ENCODE measurements around the gene IL12RB2. TPM values are rescaled to one million over a fixed set of nuclear protein-coding genes. Genes with fewer than 3 reads are reported as not detected.
"Not testable (repeated sequence)": the region's sequence is repeated elsewhere in the genome, so short reads cannot be mapped to it uniquely, and the experiment has no call there.

IL12RB2 gene
- total and polyA plus RNA-seq, 2 donors (not counting 3 experiments of a cell fraction or from before 2014, with no cell fraction given), result 0.42 TPM; not detected in 1

- Histone ChIP-seq H3K36me3 (ENCODE audit: control insufficient read depth in 2 of 2, extremely low read depth in 1 of 2, insufficient read depth in 2 of 2, low read length in 2 of 2) (peaks cover 0 to 12% of the 10 kb centered on the region in 2 experiments), H4K20me1 (replicated peaks; ENCODE audit: control insufficient read depth, extremely low read depth, insufficient read depth, low read length) (no peaks in the 10 kb centered on the region), H3K27ac (ENCODE audit: insufficient read depth, low read depth, low read length) (no peak overlapping the region), H3K9me3 (replicated peaks; ENCODE audit: control insufficient read depth, insufficient read depth, low read length) (no peaks in the 10 kb centered on the region), H3K4me3 (replicated peaks in 1 of 3; ENCODE audit: insufficient read depth in 1 of 3, low read depth in 1 of 3, low read length in 3 of 3) (no peak overlapping the region), H2AFZ (ENCODE audit: low read depth, low read length) (no peak overlapping the region), H3K79me2 (ENCODE audit: control insufficient read depth, insufficient read depth, low read length) (peaks cover 6% of the 10 kb centered on the region), H3K4me1 (ENCODE audit: control insufficient read depth, extremely low read depth, insufficient read depth, low read length) (no peaks in the 10 kb centered on the region), H3K27me3 (ENCODE audit: control insufficient read depth in 2 of 2, insufficient read depth in 2 of 2, low read length in 2 of 2) (no peaks in the 10 kb centered on the region), H3K9me1 (replicated peaks; ENCODE audit: control insufficient read depth, extremely low read depth, insufficient read depth, low read length) (no peaks in the 10 kb centered on the region), H3K9ac (replicated peaks; ENCODE audit: extremely low read depth, insufficient read depth, low read length) (no peak overlapping the region), H3K4me2 (ENCODE audit: insufficient read depth, low read length) (no peak overlapping the region)
- ChIA-PET CTCF (interaction anchor here (0.6 to 1.6 kb wide), 3 partner anchors 20 to 195 kb away, joined by 3 to 5 read pairs (median 3); no protein-coding TSS in a partner anchor), POLR2A (interaction anchor here (0.9 to 1.0 kb wide), 2 partner anchors 20 to 34 kb away, joined by 3 to 4 read pairs; no protein-coding TSS in a partner anchor)
- dilution Hi-C loops (cut with MboI; ENCODE audit: extremely low pct_ligation_motif_present, low sequenced_read_pairs) (no loop called here), intact Hi-C loops (cut with micrococcal nuclease) (loop anchor here (5.0 kb wide), 1 partner anchor 176 kb away; no protein-coding TSS in a partner anchor)
- BruUV-seq (replicated peaks), result no TSS peak
- DNase-seq (ENCODE audit: low read depth, low spot score) (no peak), FAIRE-seq (no peak)
- TF ChIP-seq MAX (IDR thresholded peaks at IDR 0.05; ENCODE audit: insufficient read depth, insufficient read length) (no peak), EZH2 (IDR thresholded peaks at IDR 0.05; ENCODE audit: borderline replicate concordance, low read depth, low read length, severe bottlenecking) (no peak), CTCF (IDR thresholded peaks at IDR 0.05; ENCODE audit: extremely low read depth in 1 of 2, insufficient read depth in 1 of 2, low read depth in 1 of 2, low read length in 2 of 2) (no peak), POLR2A (IDR thresholded peaks at IDR 0.05; ENCODE audit: low read depth, low read length) (no peak), GATA2 (IDR thresholded peaks at IDR 0.05; ENCODE audit: insufficient read depth, insufficient read length, low read depth, low read length) (no peak), FOS (IDR thresholded peaks at IDR 0.05; ENCODE audit: borderline replicate concordance, insufficient read depth, low read length) (no peak), MYC (IDR thresholded peaks at IDR 0.05; ENCODE audit: low read depth, low read length) (no peak), POLR2AphosphoS5 (IDR thresholded peaks at IDR 0.05; ENCODE audit: insufficient read depth, low read depth, low read length) (no peak), JUN (IDR thresholded peaks at IDR 0.05; ENCODE audit: borderline replicate concordance, insufficient read depth, insufficient read length, low read depth) (no peak)
Observed at GRCh38 chr1:67408148-67408547, 100.5 kb downstream of the IL12RB2 start.

GRCh38 chr1:67413101-67413500, 105.4 kb downstream of the IL12RB2 start:
- dilution Hi-C loops (cut with MboI; ENCODE audit: extremely low pct_ligation_motif_present, low sequenced_read_pairs); BruUV-seq (replicated peaks); H3K27me3 ChIP-seq (ENCODE audit: control insufficient read depth in 2 of 2, insufficient read depth in 2 of 2, low read length in 2 of 2); H2AFZ ChIP-seq (ENCODE audit: low read depth, low read length); H3K9ac ChIP-seq (replicated peaks; ENCODE audit: extremely low read depth, insufficient read depth, low read length); H3K4me2 ChIP-seq (ENCODE audit: insufficient read depth, low read length); intact Hi-C loops (cut with micrococcal nuclease); H3K27ac ChIP-seq (ENCODE audit: insufficient read depth, low read depth, low read length); DNase-seq (ENCODE audit: low read depth, low spot score); H4K20me1 ChIP-seq (replicated peaks; ENCODE audit: control insufficient read depth, extremely low read depth, insufficient read depth, low read length); H3K4me1 ChIP-seq (ENCODE audit: control insufficient read depth, extremely low read depth, insufficient read depth, low read length); FAIRE-seq; CTCF ChIA-PET; H3K4me3 ChIP-seq (replicated peaks in 1 of 3; ENCODE audit: insufficient read depth in 1 of 3, low read depth in 1 of 3, low read length in 3 of 3); POLR2A ChIA-PET; H3K9me3 ChIP-seq (replicated peaks; ENCODE audit: control insufficient read depth, insufficient read depth, low read length); H3K9me1 ChIP-seq (replicated peaks; ENCODE audit: control insufficient read depth, extremely low read depth, insufficient read depth, low read length): not testable (repeated sequence)
- H3K79me2 ChIP-seq (ENCODE audit: control insufficient read depth, insufficient read depth, low read length), result peaks cover 46% of the 10 kb centered on the region
- H3K36me3 ChIP-seq (ENCODE audit: control insufficient read depth in 2 of 2, extremely low read depth in 1 of 2, insufficient read depth in 2 of 2, low read length in 2 of 2), result peaks cover 16 to 39% of the 10 kb centered on the region in 2 experiments

Measured in endothelial cell of umbilical vein (primary cell).